ENCODE results near the gene LCP1. TPM values are rescaled to one million over a fixed set of nuclear protein-coding genes. Genes with fewer than 3 reads are reported as not detected.

LCP1 gene
- polyA plus RNA-seq, 4 donors = 14.1 to 35.5 (median 24.7) TPM

DNA sequence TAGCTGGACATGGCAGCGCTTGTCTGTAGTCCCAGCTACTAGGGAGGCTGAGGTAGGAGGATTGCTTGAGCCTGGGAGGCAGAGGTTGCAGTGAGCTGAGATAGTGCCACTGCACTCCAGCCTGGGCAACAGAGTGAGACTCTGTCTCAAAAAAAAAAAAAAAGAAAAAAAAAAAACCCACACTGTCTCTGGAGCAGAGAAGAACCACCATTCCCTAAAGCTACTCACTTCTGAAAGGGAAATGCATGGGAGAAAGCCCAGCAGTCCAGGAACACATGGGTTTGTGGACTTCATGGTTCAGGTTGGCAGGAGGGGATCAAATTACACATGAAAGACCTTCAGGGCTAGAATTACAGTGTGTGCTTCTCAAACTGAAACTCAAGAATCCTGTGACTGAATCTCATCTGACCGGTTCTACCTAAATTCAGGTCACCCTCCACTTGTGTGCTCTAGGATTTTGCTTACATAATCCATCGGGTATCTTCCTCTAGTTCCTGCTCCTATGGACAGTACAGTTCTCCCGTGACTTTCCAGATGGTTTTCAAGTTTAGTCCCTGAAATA is 46.9 kb downstream of the LCP1 start:
- WGBS, 3 donors = 36 to 51% (median 40%) methylated on average over 4 of the region's 4 CpGs
- H3K4me3 ChIP-seq (ENCODE audit: low read depth in 1 of 3, low read length in 3 of 3) = no peak overlapping the region
- no peak for FAIRE-seq

DNA sequence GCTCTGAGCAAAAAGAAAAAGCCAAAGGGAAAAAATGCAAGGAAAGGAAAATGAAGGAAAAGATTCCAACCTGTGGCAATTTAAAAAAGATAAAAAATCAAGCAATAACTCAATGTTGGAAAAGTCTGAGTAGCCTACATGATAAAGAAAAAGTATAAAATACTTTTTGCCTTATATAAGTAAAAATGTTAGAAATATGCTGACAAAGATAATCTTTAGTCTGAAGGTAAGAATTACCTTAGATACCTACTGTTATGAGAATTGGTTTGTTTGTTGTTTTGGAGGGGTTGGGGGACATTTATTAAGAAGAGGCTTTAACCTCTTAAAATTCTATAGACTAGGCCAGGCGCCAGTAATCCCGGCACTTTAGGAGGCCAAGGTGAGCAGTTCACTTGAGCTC is 47.5 kb downstream of the LCP1 start:
- no peaks in the 10 kb centered on the region for H3K27me3 ChIP-seq (ENCODE audit: control insufficient read depth in 3 of 3, insufficient read depth in 3 of 3, low read length in 3 of 3)
- no peaks in the 10 kb centered on the region for H3K9me3 ChIP-seq (ENCODE audit: control insufficient read depth in 2 of 2, insufficient read depth in 1 of 2, low read depth in 1 of 2, low read length in 1 of 2)
- H3K36me3 ChIP-seq (ENCODE audit: control insufficient read depth in 3 of 3, insufficient read depth in 2 of 3, low read depth in 1 of 3, low read length in 3 of 3) = peaks cover 0 to 3% (median 2%) of the 10 kb centered on the region in 3 donors
- WGBS, 3 donors = 70 to 87% (median 84%) methylated on average over 2 of the region's 2 CpGs
- FAIRE-seq (no peak), DNase-seq (no peak)
- no peak overlapping the region for H3K27ac ChIP-seq (ENCODE audit: low read depth in 1 of 3, low read length in 2 of 3)
- no peak overlapping the region for H3K4me3 ChIP-seq (ENCODE audit: low read depth in 1 of 3, low read length in 3 of 3)
- H3K4me1 ChIP-seq (ENCODE audit: control insufficient read depth in 3 of 3, insufficient read depth in 2 of 3, low read depth in 1 of 3, low read length in 2 of 3) = no peaks in the 10 kb centered on the region

More for the DNA sequence above, 46.9 kb downstream of the LCP1 start:
- H3K9me3 ChIP-seq (ENCODE audit: control insufficient read depth in 2 of 2, insufficient read depth in 1 of 2, low read depth in 1 of 2, low read length in 1 of 2) = no peaks in the 10 kb centered on the region
- no peaks in the 10 kb centered on the region for H3K4me1 ChIP-seq (ENCODE audit: control insufficient read depth in 3 of 3, insufficient read depth in 2 of 3, low read depth in 1 of 3, low read length in 2 of 3)
- no peaks in the 10 kb centered on the region for H3K27me3 ChIP-seq (ENCODE audit: control insufficient read depth in 3 of 3, insufficient read depth in 3 of 3, low read length in 3 of 3)
- DNase-seq = peak in 1 of 2 donors; percentile 31
- peaks cover 0 to 4% (median 0%) of the 10 kb centered on the region in 3 donors for H3K36me3 ChIP-seq (ENCODE audit: control insufficient read depth in 3 of 3, insufficient read depth in 2 of 3, low read depth in 1 of 3, low read length in 3 of 3)
- H3K27ac ChIP-seq (ENCODE audit: low read depth in 1 of 3, low read length in 2 of 3) = no peak overlapping the region

DNA sequence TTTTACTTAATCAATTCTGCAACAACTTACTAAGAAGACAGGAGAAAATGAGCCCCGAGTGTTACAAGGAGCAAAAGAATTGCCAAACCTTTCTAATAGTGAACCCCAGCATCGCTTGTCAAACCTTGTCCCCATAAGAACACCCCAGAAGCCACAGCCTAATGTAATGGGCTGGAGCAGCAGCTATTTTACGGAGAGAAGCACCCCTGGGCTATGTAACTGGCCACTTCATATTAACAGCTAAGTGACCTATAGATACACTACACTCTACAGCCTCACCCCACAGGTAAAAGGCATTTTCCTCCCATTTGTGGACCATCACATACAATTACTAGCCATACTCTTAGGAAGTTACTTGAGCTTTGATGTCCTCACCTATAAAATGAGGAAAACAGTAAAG is 49.9 kb downstream of the LCP1 start:
- Histone ChIP-seq H3K4me1 (ENCODE audit: control insufficient read depth in 3 of 3, insufficient read depth in 2 of 3, low read depth in 1 of 3, low read length in 2 of 3) (no peaks in the 10 kb centered on the region), H3K9me3 (ENCODE audit: control insufficient read depth in 2 of 2, insufficient read depth in 1 of 2, low read depth in 1 of 2, low read length in 1 of 2) (no peaks in the 10 kb centered on the region), H3K36me3 (ENCODE audit: control insufficient read depth in 3 of 3, insufficient read depth in 2 of 3, low read depth in 1 of 3, low read length in 3 of 3) (peaks cover 0 to 5% (median 3%) of the 10 kb centered on the region in 3 donors), H3K4me3 (ENCODE audit: low read depth in 1 of 3, low read length in 3 of 3) (no peak overlapping the region), H3K27ac (ENCODE audit: low read depth in 1 of 3, low read length in 2 of 3) (no peak overlapping the region), H3K27me3 (ENCODE audit: control insufficient read depth in 3 of 3, insufficient read depth in 3 of 3, low read length in 3 of 3) (no peaks in the 10 kb centered on the region)
- DNase-seq = no peak
- 89 to 94% (median 92%) methylated on average over 3 of the region's 3 CpGs for WGBS, 3 donors
- no peak for FAIRE-seq

DNA sequence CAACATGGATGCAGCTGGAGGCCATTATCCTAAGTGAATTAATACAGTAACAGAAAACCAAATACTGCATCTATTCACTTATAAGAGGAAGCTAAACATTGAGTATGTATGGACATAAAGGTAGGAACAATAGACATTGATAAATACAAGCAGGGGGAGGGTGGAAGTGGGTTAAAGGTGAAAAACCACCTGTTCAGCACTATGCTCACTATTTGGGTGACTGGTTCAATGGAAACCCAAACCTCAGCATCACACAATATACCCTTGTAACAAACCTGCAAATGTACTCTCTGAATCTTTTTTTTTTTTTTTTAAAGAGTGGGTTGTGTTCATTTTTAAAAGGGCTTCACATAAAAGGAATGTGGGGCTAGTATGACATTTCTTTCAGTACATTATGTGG is 50.3 kb downstream of the LCP1 start:
- Histone ChIP-seq H3K4me3 (ENCODE audit: low read depth in 1 of 3, low read length in 3 of 3) (no peak overlapping the region), H3K36me3 (ENCODE audit: control insufficient read depth in 3 of 3, insufficient read depth in 2 of 3, low read depth in 1 of 3, low read length in 3 of 3) (peaks cover 0 to 5% (median 3%) of the 10 kb centered on the region in 3 donors), H3K4me1 (ENCODE audit: control insufficient read depth in 3 of 3, insufficient read depth in 2 of 3, low read depth in 1 of 3, low read length in 2 of 3) (no peaks in the 10 kb centered on the region), H3K27ac (ENCODE audit: low read depth in 1 of 3, low read length in 2 of 3) (no peak overlapping the region), H3K9me3 (ENCODE audit: control insufficient read depth in 2 of 2, insufficient read depth in 1 of 2, low read depth in 1 of 2, low read length in 1 of 2) (no peaks in the 10 kb centered on the region), H3K27me3 (ENCODE audit: control insufficient read depth in 3 of 3, insufficient read depth in 3 of 3, low read length in 3 of 3) (no peaks in the 10 kb centered on the region)
- FAIRE-seq (no peak), DNase-seq (no peak)

DNA sequence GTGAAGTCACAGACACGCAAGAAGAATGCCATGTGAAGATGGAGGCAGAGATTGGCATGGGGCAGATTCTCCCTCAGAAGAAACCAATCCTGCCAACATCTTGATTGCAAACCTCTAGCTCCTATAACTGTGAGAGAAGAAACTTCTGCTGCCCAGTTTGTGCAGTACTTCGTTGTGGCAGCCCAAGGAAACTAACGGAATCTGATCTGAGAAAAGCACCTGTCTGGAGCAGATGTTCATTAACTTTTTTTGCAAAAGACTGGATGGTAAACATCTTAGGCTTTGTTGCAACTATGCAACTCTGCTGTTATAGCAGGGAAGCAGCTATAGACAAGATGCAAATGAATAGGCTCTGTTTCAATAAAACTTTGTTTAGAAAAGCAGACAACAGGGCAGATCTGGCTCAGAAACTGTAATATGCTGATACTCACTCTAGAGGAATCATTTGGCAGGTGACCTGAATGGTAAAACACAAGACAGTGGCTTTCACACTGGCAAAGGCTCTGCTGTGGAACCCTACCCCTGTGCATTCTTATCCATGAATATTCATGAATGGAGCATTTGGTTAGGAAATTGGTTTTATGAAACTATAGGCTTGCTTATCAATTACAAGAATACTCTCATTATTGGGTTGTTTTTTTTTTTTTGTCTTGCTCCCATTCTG is 51.9 kb downstream of the LCP1 start:
- DNase-seq = no peak
- H3K4me3 ChIP-seq (ENCODE audit: low read depth in 1 of 3, low read length in 3 of 3) = no peak overlapping the region
- H3K27me3 ChIP-seq (ENCODE audit: control insufficient read depth in 3 of 3, insufficient read depth in 3 of 3, low read length in 3 of 3) = no peaks in the 10 kb centered on the region
- no peak for FAIRE-seq
- peaks cover 0 to 5% (median 3%) of the 10 kb centered on the region in 3 donors for H3K36me3 ChIP-seq (ENCODE audit: control insufficient read depth in 3 of 3, insufficient read depth in 2 of 3, low read depth in 1 of 3, low read length in 3 of 3)
- 75 to 85% (median 81%) methylated on average over 3 of the region's 3 CpGs for WGBS, 3 donors
- no peaks in the 10 kb centered on the region for H3K9me3 ChIP-seq (ENCODE audit: control insufficient read depth in 2 of 2, insufficient read depth in 1 of 2, low read depth in 1 of 2, low read length in 1 of 2)
- H3K27ac ChIP-seq (ENCODE audit: low read depth in 1 of 3, low read length in 2 of 3) = no peak overlapping the region
- no peaks in the 10 kb centered on the region for H3K4me1 ChIP-seq (ENCODE audit: control insufficient read depth in 3 of 3, insufficient read depth in 2 of 3, low read depth in 1 of 3, low read length in 2 of 3)

DNA sequence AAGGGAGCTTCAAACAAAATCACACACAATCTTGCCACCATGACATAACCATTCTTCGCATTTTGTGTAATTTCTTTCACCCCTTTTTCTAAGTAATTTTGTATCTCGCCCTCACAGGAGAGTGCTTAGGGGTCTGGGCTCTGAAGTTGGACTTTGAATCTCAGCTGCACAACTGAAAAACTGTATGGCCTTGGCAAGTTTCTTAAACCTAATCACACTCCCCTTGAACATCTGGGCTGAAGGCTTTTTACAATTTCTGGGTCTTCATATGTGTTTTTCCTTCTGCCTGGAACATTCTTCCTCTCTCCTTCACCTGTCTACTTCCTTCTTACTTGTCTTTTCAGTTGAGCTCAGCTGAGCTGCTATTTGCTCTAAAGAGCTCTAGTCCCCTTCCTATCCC is 52.9 kb downstream of the LCP1 start:
- FAIRE-seq = no peak
- Histone ChIP-seq H3K9me3 (ENCODE audit: control insufficient read depth in 2 of 2, insufficient read depth in 1 of 2, low read depth in 1 of 2, low read length in 1 of 2) (no peaks in the 10 kb centered on the region), H3K27ac (ENCODE audit: low read depth in 1 of 3, low read length in 2 of 3) (no peak overlapping the region), H3K4me1 (ENCODE audit: control insufficient read depth in 3 of 3, insufficient read depth in 2 of 3, low read depth in 1 of 3, low read length in 2 of 3) (no peaks in the 10 kb centered on the region), H3K27me3 (ENCODE audit: control insufficient read depth in 3 of 3, insufficient read depth in 3 of 3, low read length in 3 of 3) (no peaks in the 10 kb centered on the region), H3K36me3 (ENCODE audit: control insufficient read depth in 3 of 3, insufficient read depth in 2 of 3, low read depth in 1 of 3, low read length in 3 of 3) (peaks cover 0 to 5% (median 3%) of the 10 kb centered on the region in 3 donors), H3K4me3 (ENCODE audit: low read depth in 1 of 3, low read length in 3 of 3) (no peak overlapping the region)
- 41 to 79% (median 52%) methylated on average over 2 of the region's 2 CpGs for WGBS, 3 donors
- DNase-seq = no peak

DNA sequence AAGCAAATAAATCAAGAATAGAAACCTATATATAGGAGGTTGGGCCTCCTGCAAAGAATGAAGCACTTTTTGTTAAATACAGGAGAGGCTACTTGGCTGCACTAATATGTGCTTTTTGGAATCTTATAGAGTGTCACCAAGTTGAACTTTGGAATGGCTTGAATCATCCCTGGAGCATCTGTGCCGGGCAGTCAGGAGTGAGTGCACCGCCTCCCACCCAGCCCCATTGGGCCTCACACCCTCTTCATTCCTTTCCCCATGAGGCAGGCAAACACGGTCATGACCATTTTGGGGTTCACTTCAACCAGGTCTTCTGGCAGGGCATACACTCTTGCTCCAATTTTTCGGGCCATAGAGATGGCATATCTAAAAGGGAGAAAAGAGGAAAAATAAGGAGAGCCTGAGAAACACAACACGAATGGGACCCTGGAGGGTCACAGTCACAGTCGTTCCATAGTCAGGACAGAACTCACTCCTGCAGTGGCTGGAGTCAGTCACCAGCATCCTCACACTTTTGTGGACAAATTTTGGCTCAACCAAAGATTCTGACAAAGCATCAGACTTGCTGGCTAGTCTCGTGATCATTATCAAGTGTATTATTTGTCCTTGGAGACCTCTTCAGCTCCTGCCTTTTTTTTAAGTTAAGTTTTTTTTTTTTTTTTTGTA is 54.5 kb downstream of the LCP1 start:
- peaks cover 0 to 5% (median 3%) of the 10 kb centered on the region in 3 donors for H3K36me3 ChIP-seq (ENCODE audit: control insufficient read depth in 3 of 3, insufficient read depth in 2 of 3, low read depth in 1 of 3, low read length in 3 of 3)
- H3K4me3 ChIP-seq (ENCODE audit: low read depth in 1 of 3, low read length in 3 of 3) = no peak overlapping the region
- H3K4me1 ChIP-seq (ENCODE audit: control insufficient read depth in 3 of 3, insufficient read depth in 2 of 3, low read depth in 1 of 3, low read length in 2 of 3) = no peaks in the 10 kb centered on the region
- 76 to 88% (median 76%) methylated on average over 7 of the region's 7 CpGs for WGBS, 3 donors
- H3K9me3 ChIP-seq (ENCODE audit: control insufficient read depth in 2 of 2, insufficient read depth in 1 of 2, low read depth in 1 of 2, low read length in 1 of 2) = no peaks in the 10 kb centered on the region
- H3K27me3 ChIP-seq (ENCODE audit: control insufficient read depth in 3 of 3, insufficient read depth in 3 of 3, low read length in 3 of 3) = no peaks in the 10 kb centered on the region
- no peak overlapping the region for H3K27ac ChIP-seq (ENCODE audit: low read depth in 1 of 3, low read length in 2 of 3)
- DNase-seq (no peak), FAIRE-seq (no peak)

DNA sequence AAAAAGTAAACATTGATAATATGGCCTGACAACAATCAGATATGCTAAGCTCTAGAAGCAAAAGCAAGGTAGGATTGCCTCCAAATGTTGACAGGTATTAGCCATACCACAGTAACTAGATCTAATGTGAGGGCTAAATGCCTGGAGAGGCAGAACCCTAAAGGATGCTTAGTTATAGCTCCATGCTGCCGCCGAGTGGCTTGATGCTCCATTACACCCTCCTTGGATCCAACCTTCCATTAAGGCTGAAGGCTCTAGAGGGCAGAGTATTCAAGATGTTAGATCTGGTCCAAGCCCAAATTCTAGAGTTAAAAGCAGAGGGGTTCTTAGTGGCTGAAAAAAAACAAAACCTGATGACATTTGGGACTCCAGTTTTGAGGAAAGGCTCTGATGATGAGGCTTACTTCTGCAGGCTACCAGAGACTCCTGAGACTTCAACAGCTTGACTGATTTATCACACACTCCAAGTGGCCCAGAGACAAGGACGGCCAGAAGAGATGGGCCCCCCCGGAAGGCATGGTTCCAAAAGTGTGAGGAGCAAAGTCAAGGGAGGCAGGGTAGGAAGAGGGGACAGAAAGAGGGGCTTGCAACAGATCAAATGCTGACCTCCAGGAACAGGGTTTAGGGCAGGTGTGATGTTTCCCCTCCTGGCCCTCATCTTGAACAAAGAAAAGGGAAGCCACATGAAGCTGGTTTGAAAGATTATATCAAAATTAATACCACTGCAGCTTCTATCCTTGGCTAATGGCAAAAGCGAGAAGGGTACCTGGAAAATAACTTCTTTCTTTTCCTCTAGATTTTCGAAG is 55.2 kb downstream of the LCP1 start:
- 54 to 57% (median 55%) methylated on average over 6 of the region's 6 CpGs for WGBS, 3 donors
- FAIRE-seq = no peak

More for the DNA sequence above, 55.2 kb downstream of the LCP1 start:
- Histone ChIP-seq H3K27ac (ENCODE audit: low read depth in 1 of 3, low read length in 2 of 3) (no peak overlapping the region), H3K4me1 (ENCODE audit: control insufficient read depth in 3 of 3, insufficient read depth in 2 of 3, low read depth in 1 of 3, low read length in 2 of 3) (no peaks in the 10 kb centered on the region), H3K27me3 (ENCODE audit: control insufficient read depth in 3 of 3, insufficient read depth in 3 of 3, low read length in 3 of 3) (no peaks in the 10 kb centered on the region), H3K36me3 (ENCODE audit: control insufficient read depth in 3 of 3, insufficient read depth in 2 of 3, low read depth in 1 of 3, low read length in 3 of 3) (peaks cover 0 to 5% (median 3%) of the 10 kb centered on the region in 3 donors), H3K4me3 (ENCODE audit: low read depth in 1 of 3, low read length in 3 of 3) (no peak overlapping the region), H3K9me3 (ENCODE audit: control insufficient read depth in 2 of 2, insufficient read depth in 1 of 2, low read depth in 1 of 2, low read length in 1 of 2) (no peaks in the 10 kb centered on the region)
- DNase-seq = peak; percentile 62 to 64
